Measurements from ENCODE around the gene ASB18. TPM values are rescaled to one million over a fixed set of nuclear protein-coding genes. Genes with fewer than 3 reads are reported as not detected.
A peak's percentile ranks its signal among the peaks of the same experiment; 100 is the strongest.

ASB18 gene
- total RNA-seq, 1 experiment from 2014 or later = not detected

DNA sequence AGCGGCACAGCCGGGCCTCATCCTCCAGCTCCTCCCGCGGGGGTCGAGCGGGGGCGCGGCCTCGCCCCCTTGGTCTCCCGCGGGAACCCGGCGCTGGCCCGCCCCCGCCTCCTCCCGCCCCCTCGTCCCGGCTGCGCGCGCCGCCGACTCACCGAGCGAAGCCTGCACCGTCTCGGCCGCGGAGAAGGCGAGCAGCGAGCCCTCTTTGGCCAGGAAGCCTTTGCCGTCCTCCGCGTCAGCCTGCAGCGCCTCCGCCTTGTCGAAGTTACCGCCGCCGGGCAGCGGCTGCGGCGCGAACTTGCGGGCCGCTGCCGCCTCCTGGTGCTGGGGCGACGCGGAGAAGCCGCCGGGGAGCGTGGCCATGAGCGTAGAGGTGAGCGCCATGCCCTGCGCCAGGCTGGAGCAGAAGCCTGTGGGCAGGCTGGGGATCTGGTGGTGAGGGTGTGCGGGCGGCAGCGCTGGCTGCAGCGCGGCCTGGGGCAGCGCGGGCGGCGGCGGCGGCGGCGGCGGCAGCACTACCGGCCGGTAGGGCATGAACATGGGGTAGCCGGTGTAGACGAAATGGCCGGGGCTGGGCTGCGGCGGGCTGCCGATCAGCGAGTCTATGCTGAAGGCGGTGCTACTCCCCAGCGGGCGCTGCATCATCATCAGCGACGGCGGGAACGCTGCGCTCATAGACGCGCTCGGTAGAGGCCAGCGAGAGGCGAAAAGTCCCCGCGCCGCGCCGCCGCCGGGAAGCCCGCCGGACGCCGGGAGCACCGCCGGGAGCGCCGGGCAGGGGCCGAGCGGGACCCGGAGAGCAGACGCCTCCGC, 96.7 kb downstream of the ASB18 start:
- peaks cover 61% of the 10 kb centered on the region for H3K4me1 Mint-ChIP-seq
- CTCF ChIA-PET = interaction anchor here (0.7 to 2.6 kb wide), 8 partner anchors 8 to 388 kb away, joined by 3 to 35 read pairs (median 8); no protein-coding TSS in a partner anchor
- ATAC-seq (no peak; the same call in 1 of the 2 replicates), DNase-seq (ENCODE audit: low spot score) (peak; percentile 50)
- H3K9me3 Mint-ChIP-seq = no peaks in the 10 kb centered on the region
- POLR2A ChIA-PET = interaction anchor here (0.5 to 1.0 kb wide), 2 partner anchors 8 to 80 kb away, joined by 3 to 4 read pairs; no protein-coding TSS in a partner anchor
- H3K4me3 Mint-ChIP-seq = peak overlapping the region; percentile 75
- no peak overlapping the region for H3K27ac Mint-ChIP-seq
- peaks cover 7% of the 10 kb centered on the region for H3K36me3 Mint-ChIP-seq
- H3K27me3 Mint-ChIP-seq (ENCODE audit: low read depth) = peaks cover 86% of the 10 kb centered on the region
- TF ChIP-seq, protein P1, sequence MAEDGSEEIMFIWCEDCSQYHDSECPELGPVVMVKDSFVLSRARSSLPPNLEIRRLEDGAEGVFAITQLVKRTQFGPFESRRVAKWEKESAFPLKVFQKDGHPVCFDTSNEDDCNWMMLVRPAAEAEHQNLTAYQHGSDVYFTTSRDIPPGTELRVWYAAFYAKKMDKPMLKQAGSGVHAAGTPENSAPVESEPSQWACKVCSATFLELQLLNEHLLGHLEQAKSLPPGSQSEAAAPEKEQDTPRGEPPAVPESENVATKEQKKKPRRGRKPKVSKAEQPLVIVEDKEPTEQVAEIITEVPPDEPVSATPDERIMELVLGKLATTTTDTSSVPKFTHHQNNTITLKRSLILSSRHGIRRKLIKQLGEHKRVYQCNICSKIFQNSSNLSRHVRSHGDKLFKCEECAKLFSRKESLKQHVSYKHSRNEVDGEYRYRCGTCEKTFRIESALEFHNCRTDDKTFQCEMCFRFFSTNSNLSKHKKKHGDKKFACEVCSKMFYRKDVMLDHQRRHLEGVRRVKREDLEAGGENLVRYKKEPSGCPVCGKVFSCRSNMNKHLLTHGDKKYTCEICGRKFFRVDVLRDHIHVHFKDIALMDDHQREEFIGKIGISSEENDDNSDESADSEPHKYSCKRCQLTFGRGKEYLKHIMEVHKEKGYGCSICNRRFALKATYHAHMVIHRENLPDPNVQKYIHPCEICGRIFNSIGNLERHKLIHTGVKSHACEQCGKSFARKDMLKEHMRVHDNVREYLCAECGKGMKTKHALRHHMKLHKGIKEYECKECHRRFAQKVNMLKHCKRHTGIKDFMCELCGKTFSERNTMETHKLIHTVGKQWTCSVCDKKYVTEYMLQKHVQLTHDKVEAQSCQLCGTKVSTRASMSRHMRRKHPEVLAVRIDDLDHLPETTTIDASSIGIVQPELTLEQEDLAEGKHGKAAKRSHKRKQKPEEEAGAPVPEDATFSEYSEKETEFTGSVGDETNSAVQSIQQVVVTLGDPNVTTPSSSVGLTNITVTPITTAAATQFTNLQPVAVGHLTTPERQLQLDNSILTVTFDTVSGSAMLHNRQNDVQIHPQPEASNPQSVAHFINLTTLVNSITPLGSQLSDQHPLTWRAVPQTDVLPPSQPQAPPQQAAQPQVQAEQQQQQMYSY (CRISPR knock-in tag; IDR thresholded peaks at IDR 0.05) = no peak
- TF ChIP-seq MYBL2 (CRISPR knock-in tag; IDR thresholded peaks at IDR 0.05) = no peak
- 0 out of 2 replicates have a peak, but pooled peaks have one; percentile 35 for TF ChIP-seq SP1 (CRISPR knock-in tag; conservative IDR thresholded peaks at IDR 0.05)
- TF ChIP-seq, protein P2, sequence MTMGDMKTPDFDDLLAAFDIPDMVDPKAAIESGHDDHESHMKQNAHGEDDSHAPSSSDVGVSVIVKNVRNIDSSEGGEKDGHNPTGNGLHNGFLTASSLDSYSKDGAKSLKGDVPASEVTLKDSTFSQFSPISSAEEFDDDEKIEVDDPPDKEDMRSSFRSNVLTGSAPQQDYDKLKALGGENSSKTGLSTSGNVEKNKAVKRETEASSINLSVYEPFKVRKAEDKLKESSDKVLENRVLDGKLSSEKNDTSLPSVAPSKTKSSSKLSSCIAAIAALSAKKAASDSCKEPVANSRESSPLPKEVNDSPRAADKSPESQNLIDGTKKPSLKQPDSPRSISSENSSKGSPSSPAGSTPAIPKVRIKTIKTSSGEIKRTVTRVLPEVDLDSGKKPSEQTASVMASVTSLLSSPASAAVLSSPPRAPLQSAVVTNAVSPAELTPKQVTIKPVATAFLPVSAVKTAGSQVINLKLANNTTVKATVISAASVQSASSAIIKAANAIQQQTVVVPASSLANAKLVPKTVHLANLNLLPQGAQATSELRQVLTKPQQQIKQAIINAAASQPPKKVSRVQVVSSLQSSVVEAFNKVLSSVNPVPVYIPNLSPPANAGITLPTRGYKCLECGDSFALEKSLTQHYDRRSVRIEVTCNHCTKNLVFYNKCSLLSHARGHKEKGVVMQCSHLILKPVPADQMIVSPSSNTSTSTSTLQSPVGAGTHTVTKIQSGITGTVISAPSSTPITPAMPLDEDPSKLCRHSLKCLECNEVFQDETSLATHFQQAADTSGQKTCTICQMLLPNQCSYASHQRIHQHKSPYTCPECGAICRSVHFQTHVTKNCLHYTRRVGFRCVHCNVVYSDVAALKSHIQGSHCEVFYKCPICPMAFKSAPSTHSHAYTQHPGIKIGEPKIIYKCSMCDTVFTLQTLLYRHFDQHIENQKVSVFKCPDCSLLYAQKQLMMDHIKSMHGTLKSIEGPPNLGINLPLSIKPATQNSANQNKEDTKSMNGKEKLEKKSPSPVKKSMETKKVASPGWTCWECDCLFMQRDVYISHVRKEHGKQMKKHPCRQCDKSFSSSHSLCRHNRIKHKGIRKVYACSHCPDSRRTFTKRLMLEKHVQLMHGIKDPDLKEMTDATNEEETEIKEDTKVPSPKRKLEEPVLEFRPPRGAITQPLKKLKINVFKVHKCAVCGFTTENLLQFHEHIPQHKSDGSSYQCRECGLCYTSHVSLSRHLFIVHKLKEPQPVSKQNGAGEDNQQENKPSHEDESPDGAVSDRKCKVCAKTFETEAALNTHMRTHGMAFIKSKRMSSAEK (CRISPR knock-in tag; IDR thresholded peaks at IDR 0.05; ENCODE audit: borderline replicate concordance) = no peak
- TF ChIP-seq TEAD4 (CRISPR knock-in tag; IDR thresholded peaks at IDR 0.05) = no peak
- no peak for TF ChIP-seq NFE2L1 (CRISPR knock-in tag; IDR thresholded peaks at IDR 0.05)
- TF ChIP-seq ATF1 (CRISPR knock-in tag; IDR thresholded peaks at IDR 0.05) = no peak
- no peak for TF ChIP-seq IRF2 (CRISPR knock-in tag; IDR thresholded peaks at IDR 0.05; ENCODE audit: borderline replicate concordance, low read depth)
- TF ChIP-seq, protein P3, sequence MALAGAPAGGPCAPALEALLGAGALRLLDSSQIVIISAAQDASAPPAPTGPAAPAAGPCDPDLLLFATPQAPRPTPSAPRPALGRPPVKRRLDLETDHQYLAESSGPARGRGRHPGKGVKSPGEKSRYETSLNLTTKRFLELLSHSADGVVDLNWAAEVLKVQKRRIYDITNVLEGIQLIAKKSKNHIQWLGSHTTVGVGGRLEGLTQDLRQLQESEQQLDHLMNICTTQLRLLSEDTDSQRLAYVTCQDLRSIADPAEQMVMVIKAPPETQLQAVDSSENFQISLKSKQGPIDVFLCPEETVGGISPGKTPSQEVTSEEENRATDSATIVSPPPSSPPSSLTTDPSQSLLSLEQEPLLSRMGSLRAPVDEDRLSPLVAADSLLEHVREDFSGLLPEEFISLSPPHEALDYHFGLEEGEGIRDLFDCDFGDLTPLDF (CRISPR knock-in tag; IDR thresholded peaks at IDR 0.05) = no peak
- no peak for TF ChIP-seq RELA (CRISPR knock-in tag; IDR thresholded peaks at IDR 0.05; ENCODE audit: borderline replicate concordance)
- TF ChIP-seq JUN (CRISPR knock-in tag; IDR thresholded peaks at IDR 0.05) = no peak
- no peak for TF ChIP-seq HMGA2 (CRISPR knock-in tag; IDR thresholded peaks at IDR 0.05)
- TF ChIP-seq SOX15 (CRISPR knock-in tag; IDR thresholded peaks at IDR 0.05) = no peak
- TF ChIP-seq, protein P4, sequence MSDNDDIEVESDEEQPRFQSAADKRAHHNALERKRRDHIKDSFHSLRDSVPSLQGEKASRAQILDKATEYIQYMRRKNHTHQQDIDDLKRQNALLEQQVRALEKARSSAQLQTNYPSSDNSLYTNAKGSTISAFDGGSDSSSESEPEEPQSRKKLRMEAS (CRISPR knock-in tag; IDR thresholded peaks at IDR 0.05) = peak; percentile 58; the same call in 1 of the 2 replicates
- TF ChIP-seq GABPB1 (CRISPR knock-in tag; IDR thresholded peaks at IDR 0.05) = no peak
- no peak; the same call in 1 of the 2 replicates for TF ChIP-seq ELF4 (CRISPR knock-in tag; IDR thresholded peaks at IDR 0.05; ENCODE audit: low read depth)
- no peak for TF ChIP-seq NR1H2 (CRISPR knock-in tag; IDR thresholded peaks at IDR 0.05)
- no peak for TF ChIP-seq ZBTB21 (CRISPR knock-in tag; IDR thresholded peaks at IDR 0.05; ENCODE audit: borderline replicate concordance)
- no peak for TF ChIP-seq MXD4 (CRISPR knock-in tag; IDR thresholded peaks at IDR 0.05; ENCODE audit: borderline replicate concordance)
- TF ChIP-seq CREM (CRISPR knock-in tag; IDR thresholded peaks at IDR 0.05) = no peak
- TF ChIP-seq CBFB (CRISPR knock-in tag; IDR thresholded peaks at IDR 0.05; ENCODE audit: low read depth) = no peak
- no peak for TF ChIP-seq ETV6 (CRISPR knock-in tag; IDR thresholded peaks at IDR 0.05)
- TF ChIP-seq NR3C1 (CRISPR knock-in tag; conservative IDR thresholded peaks at IDR 0.05; ENCODE audit: low read depth) = no peak
- TF ChIP-seq NFATC4 (CRISPR knock-in tag; IDR thresholded peaks at IDR 0.05) = no peak
- TF ChIP-seq, protein P5, sequence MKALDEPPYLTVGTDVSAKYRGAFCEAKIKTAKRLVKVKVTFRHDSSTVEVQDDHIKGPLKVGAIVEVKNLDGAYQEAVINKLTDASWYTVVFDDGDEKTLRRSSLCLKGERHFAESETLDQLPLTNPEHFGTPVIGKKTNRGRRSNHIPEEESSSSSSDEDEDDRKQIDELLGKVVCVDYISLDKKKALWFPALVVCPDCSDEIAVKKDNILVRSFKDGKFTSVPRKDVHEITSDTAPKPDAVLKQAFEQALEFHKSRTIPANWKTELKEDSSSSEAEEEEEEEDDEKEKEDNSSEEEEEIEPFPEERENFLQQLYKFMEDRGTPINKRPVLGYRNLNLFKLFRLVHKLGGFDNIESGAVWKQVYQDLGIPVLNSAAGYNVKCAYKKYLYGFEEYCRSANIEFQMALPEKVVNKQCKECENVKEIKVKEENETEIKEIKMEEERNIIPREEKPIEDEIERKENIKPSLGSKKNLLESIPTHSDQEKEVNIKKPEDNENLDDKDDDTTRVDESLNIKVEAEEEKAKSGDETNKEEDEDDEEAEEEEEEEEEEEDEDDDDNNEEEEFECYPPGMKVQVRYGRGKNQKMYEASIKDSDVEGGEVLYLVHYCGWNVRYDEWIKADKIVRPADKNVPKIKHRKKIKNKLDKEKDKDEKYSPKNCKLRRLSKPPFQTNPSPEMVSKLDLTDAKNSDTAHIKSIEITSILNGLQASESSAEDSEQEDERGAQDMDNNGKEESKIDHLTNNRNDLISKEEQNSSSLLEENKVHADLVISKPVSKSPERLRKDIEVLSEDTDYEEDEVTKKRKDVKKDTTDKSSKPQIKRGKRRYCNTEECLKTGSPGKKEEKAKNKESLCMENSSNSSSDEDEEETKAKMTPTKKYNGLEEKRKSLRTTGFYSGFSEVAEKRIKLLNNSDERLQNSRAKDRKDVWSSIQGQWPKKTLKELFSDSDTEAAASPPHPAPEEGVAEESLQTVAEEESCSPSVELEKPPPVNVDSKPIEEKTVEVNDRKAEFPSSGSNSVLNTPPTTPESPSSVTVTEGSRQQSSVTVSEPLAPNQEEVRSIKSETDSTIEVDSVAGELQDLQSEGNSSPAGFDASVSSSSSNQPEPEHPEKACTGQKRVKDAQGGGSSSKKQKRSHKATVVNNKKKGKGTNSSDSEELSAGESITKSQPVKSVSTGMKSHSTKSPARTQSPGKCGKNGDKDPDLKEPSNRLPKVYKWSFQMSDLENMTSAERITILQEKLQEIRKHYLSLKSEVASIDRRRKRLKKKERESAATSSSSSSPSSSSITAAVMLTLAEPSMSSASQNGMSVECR (CRISPR knock-in tag; IDR thresholded peaks at IDR 0.05; ENCODE audit: borderline replicate concordance) = peak; percentile 65; the same call in 1 of the 2 replicates

All from WTC11 (cell line).